NCI-H2227 (cell line): ENCODE data around the gene DYRK1A.

Experiments
- DNase-seq: peaks from one replicate; lab custom pipeline; 2025; ENCODE audit not compliant: unreplicated experiment; lab: John Stamatoyannopoulos, UW

DYRK1A gene

GRCh38 chr21:37365517-37366481 lies 774 bp upstream of the DYRK1A start:
- peak; percentile 90 for DNase-seq

GRCh38 chr21:37367336-37367702 lies 746 bp downstream of the DYRK1A start:
- peak; percentile 53 for DNase-seq

GRCh38 chr21:37367703-37368540 lies 1.3 kb downstream of the DYRK1A start:
- DNase-seq: peak; percentile 53

GRCh38 chr21:37368541-37369279 lies 2.1 kb downstream of the DYRK1A start:
- DNase-seq: no peak

- no peak for DNase-seq
These were observed 2.8 kb downstream of the DYRK1A start for GRCh38 chr21:37369307-37369854.

GRCh38 chr21:37370152-37371040 lies 3.8 kb downstream of the DYRK1A start:
- DNase-seq: no peak

- no peak for DNase-seq
These were observed 4.4 kb downstream of the DYRK1A start for GRCh38 chr21:37371041-37371397.

- no peak for DNase-seq
These were observed 5.7 kb downstream of the DYRK1A start for GRCh38 chr21:37372127-37372731.

GRCh38 chr21:37372951-37373350 lies 6.4 kb downstream of the DYRK1A start:
- no peak for DNase-seq

- DNase-seq: no peak
These were observed 7.0 kb downstream of the DYRK1A start for GRCh38 chr21:37373539-37373938.

GRCh38 chr21:37374027-37374426 lies 7.5 kb downstream of the DYRK1A start:
- DNase-seq: no peak

- no peak for DNase-seq
These were observed 9.4 kb downstream of the DYRK1A start for GRCh38 chr21:37375866-37376574.

- DNase-seq: no peak
These were observed 12.1 kb downstream of the DYRK1A start for GRCh38 chr21:37378700-37379139.

- no peak for DNase-seq
These were observed 14.1 kb downstream of the DYRK1A start for GRCh38 chr21:37380349-37381323.

- no peak for DNase-seq
These were observed 15.5 kb downstream of the DYRK1A start for GRCh38 chr21:37381883-37382585.

- DNase-seq: no peak
These were observed 16.5 kb downstream of the DYRK1A start for GRCh38 chr21:37383086-37383485.

GRCh38 chr21:37383784-37384311 lies 17.3 kb downstream of the DYRK1A start:
- no peak for DNase-seq
